Lower leg skin (tissue), 3 donors: ENCODE results near the gene HTR7.

Experiments
- POLR2A ChIP-seq, 2 donors: fragments of 450-650 bp; IDR thresholded peaks; one replicate each; pipeline ENCODE4 v1.6.1; 2016 to 2017; ENCODE audit warnings: antibody characterized with exemption in 2 of 2, mild to moderate bottlenecking in 1 of 2, moderate library complexity in 1 of 2
- TF ChIP-seq, protein P1 (sequence below), 3 donors: fragments of 450-650 bp; IDR thresholded peaks; one replicate each; pipeline ENCODE4 v1.5.1; 2016; ENCODE audit warnings: antibody characterized with exemption in 3 of 3, mild to moderate bottlenecking in 3 of 3, moderate library complexity in 2 of 3

DNA sequence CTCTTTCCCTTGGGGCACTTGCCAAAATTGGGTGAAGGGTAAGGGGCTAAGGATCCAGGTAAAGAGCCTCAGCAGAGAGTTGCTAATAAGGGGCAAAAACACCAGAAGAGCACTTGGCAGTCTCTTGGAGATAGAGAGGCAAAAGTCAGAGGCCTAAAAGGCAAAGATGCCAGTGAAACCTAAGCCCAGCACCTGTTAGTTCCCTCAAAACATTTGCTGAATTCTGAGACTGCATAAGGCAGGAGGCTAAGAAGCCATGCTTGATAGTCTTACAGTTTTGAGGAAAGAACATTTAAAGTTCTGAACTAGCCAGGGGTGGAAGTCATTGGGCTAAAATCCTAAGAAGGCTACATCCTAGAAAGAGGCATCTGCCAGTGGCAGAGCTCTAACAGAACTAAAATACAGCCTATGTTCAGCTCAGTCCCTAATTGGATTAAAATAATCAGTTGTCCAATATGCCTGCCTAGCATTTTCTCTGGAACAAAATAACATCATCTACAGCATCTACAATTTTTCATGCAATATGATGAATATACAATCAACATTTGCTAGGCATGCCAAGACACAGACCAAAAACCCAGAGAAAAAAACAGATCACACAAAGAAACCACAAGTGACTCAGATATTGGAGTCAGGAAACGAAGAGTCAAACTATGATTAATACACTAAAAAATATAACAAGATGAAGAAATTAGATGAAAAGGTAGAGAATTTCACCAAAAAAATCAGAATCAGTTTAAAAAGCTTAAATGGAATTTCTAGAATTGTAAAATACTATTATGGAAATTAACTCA is 7.7 kb downstream of the HTR7 start:
- TF ChIP-seq, protein P1, sequence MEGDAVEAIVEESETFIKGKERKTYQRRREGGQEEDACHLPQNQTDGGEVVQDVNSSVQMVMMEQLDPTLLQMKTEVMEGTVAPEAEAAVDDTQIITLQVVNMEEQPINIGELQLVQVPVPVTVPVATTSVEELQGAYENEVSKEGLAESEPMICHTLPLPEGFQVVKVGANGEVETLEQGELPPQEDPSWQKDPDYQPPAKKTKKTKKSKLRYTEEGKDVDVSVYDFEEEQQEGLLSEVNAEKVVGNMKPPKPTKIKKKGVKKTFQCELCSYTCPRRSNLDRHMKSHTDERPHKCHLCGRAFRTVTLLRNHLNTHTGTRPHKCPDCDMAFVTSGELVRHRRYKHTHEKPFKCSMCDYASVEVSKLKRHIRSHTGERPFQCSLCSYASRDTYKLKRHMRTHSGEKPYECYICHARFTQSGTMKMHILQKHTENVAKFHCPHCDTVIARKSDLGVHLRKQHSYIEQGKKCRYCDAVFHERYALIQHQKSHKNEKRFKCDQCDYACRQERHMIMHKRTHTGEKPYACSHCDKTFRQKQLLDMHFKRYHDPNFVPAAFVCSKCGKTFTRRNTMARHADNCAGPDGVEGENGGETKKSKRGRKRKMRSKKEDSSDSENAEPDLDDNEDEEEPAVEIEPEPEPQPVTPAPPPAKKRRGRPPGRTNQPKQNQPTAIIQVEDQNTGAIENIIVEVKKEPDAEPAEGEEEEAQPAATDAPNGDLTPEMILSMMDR (IDR thresholded peaks at IDR 0.05), result no peak
- TF ChIP-seq POLR2A (IDR thresholded peaks at IDR 0.05), result no peak
